ENCODE measurements around the gene SLC9A9. TPM values are rescaled to one million over a fixed set of nuclear protein-coding genes. Genes with fewer than 3 reads are reported as not detected.

The SLC9A9 gene
- total and polyA plus RNA-seq, 2 of the 8 experiments (the other 6 are each of a cell fraction or from before 2014, with no cell fraction given) = 0.48 to 1.1 TPM

DNA sequence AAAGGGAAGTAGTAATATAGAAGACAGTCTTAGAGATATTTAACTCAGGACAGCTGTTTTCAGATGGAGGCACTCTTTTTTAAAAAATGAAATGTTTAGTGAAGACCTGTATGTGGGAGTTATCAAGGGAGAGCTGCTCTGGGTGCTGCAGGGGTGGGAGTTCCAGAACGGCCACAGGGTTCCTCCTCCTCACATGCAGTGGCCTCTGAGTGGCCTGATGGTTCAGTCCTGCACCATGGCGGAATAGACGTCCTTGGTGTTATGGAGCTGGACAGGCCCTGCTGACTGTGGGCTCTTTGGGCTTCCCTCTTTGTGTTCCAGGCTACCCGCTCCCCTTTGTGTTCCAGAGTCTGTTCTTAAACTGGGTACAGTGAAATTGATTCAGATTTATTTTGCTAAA, 602.6 kb downstream of the SLC9A9 start (continued):
- TF ChIP-seq FOSL1 (IDR thresholded peaks at IDR 0.05; ENCODE audit: insufficient read depth, low read depth, low read length) = no peak
- no peak for TF ChIP-seq TEAD4 (IDR thresholded peaks at IDR 0.05; ENCODE audit: low read depth, low read length)
- no peak for TF ChIP-seq NRF1 (IDR thresholded peaks at IDR 0.05; ENCODE audit: low read depth, low read length)
- TF ChIP-seq, protein P1, sequence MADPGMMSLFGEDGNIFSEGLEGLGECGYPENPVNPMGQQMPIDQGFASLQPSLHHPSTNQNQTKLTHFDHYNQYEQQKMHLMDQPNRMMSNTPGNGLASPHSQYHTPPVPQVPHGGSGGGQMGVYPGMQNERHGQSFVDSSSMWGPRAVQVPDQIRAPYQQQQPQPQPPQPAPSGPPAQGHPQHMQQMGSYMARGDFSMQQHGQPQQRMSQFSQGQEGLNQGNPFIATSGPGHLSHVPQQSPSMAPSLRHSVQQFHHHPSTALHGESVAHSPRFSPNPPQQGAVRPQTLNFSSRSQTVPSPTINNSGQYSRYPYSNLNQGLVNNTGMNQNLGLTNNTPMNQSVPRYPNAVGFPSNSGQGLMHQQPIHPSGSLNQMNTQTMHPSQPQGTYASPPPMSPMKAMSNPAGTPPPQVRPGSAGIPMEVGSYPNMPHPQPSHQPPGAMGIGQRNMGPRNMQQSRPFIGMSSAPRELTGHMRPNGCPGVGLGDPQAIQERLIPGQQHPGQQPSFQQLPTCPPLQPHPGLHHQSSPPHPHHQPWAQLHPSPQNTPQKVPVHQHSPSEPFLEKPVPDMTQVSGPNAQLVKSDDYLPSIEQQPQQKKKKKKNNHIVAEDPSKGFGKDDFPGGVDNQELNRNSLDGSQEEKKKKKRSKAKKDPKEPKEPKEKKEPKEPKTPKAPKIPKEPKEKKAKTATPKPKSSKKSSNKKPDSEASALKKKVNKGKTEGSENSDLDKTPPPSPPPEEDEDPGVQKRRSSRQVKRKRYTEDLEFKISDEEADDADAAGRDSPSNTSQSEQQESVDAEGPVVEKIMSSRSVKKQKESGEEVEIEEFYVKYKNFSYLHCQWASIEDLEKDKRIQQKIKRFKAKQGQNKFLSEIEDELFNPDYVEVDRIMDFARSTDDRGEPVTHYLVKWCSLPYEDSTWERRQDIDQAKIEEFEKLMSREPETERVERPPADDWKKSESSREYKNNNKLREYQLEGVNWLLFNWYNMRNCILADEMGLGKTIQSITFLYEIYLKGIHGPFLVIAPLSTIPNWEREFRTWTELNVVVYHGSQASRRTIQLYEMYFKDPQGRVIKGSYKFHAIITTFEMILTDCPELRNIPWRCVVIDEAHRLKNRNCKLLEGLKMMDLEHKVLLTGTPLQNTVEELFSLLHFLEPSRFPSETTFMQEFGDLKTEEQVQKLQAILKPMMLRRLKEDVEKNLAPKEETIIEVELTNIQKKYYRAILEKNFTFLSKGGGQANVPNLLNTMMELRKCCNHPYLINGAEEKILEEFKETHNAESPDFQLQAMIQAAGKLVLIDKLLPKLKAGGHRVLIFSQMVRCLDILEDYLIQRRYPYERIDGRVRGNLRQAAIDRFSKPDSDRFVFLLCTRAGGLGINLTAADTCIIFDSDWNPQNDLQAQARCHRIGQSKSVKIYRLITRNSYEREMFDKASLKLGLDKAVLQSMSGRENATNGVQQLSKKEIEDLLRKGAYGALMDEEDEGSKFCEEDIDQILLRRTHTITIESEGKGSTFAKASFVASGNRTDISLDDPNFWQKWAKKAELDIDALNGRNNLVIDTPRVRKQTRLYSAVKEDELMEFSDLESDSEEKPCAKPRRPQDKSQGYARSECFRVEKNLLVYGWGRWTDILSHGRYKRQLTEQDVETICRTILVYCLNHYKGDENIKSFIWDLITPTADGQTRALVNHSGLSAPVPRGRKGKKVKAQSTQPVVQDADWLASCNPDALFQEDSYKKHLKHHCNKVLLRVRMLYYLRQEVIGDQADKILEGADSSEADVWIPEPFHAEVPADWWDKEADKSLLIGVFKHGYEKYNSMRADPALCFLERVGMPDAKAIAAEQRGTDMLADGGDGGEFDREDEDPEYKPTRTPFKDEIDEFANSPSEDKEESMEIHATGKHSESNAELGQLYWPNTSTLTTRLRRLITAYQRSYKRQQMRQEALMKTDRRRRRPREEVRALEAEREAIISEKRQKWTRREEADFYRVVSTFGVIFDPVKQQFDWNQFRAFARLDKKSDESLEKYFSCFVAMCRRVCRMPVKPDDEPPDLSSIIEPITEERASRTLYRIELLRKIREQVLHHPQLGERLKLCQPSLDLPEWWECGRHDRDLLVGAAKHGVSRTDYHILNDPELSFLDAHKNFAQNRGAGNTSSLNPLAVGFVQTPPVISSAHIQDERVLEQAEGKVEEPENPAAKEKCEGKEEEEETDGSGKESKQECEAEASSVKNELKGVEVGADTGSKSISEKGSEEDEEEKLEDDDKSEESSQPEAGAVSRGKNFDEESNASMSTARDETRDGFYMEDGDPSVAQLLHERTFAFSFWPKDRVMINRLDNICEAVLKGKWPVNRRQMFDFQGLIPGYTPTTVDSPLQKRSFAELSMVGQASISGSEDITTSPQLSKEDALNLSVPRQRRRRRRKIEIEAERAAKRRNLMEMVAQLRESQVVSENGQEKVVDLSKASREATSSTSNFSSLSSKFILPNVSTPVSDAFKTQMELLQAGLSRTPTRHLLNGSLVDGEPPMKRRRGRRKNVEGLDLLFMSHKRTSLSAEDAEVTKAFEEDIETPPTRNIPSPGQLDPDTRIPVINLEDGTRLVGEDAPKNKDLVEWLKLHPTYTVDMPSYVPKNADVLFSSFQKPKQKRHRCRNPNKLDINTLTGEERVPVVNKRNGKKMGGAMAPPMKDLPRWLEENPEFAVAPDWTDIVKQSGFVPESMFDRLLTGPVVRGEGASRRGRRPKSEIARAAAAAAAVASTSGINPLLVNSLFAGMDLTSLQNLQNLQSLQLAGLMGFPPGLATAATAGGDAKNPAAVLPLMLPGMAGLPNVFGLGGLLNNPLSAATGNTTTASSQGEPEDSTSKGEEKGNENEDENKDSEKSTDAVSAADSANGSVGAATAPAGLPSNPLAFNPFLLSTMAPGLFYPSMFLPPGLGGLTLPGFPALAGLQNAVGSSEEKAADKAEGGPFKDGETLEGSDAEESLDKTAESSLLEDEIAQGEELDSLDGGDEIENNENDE (IDR thresholded peaks at IDR 0.05; ENCODE audit: insufficient replicate concordance, low read length) = no peak
- no peak for TF ChIP-seq BRCA1 (IDR thresholded peaks at IDR 0.05; ENCODE audit: low read depth, low read length)
- no peak for TF ChIP-seq GTF2F1 (IDR thresholded peaks at IDR 0.05; ENCODE audit: borderline replicate concordance, low read depth, low read length)
- TF ChIP-seq SP2 (IDR thresholded peaks at IDR 0.05; ENCODE audit: low read length) = no peak
